B cell (primary cell): ENCODE results near the gene MYORG. TPM values are rescaled to one million over a fixed set of nuclear protein-coding genes. Genes with fewer than 3 reads are reported as not detected.

Experiments used
- ATAC-seq: fragments of 200-7000 bp; cut with Tn5 transposase; one replicate; pipeline ENCODE4 v1.10.0; 2021; ENCODE audit warnings: low read depth, mild to moderate bottlenecking, moderate number of reproducible peaks, moderate library complexity
- CTCF ChIA-PET: fragments of 350-600 bp; sonication (Branson Sonifier 250); formaldehyde crosslinking; loops from one replicate; lab custom pipeline; 2021; ENCODE audit warnings: antibody characterized with exemption, inconsistent platforms; lab: Charles Lee
- POLR2A ChIA-PET: fragments of 350-600 bp; sonication (Branson Sonifier 250); formaldehyde crosslinking; loops from one replicate; lab custom pipeline; 2021; ENCODE audit warnings: antibody characterized with exemption; lab: Charles Lee
- DNase-seq: peaks from one replicate; pipeline ENCODE4 v3.0.0; 2013
- H2AFZ ChIP-seq: 2 replicates; pipeline ENCODE4 v1.6.1; 2012; ENCODE audit warnings: mild to moderate bottlenecking, low read depth, low read length; ENCODE audit not compliant: insufficient read depth, poor library complexity, severe bottlenecking
- H3K27ac ChIP-seq, 2 donors: 1 replicate in 1 of 2; 2 replicates in 1 of 2; pipeline ENCODE4 v1.5.1; 2012 to 2013; ENCODE audit warnings: low read length in 2 of 2, mild to moderate bottlenecking in 2 of 2, moderate library complexity in 1 of 2
- H3K27me3 ChIP-seq, 4 experiments: fragments of 200-600 bp in 1 of 4; sonication (generic) in 1 of 4; replicated peaks in 1 of 4; 1 replicate in 2 of 4; 2 replicates in 2 of 4; pipeline versions ENCODE4 v1.6.1 to v1.7.0; 2013 to 2016; ENCODE audit warnings: low read length in 3 of 4, mild to moderate bottlenecking in 2 of 4, mixed read lengths in 1 of 4, moderate library complexity in 1 of 4; ENCODE audit not compliant: insufficient read depth in 4 of 4, control insufficient read depth in 3 of 4; ENCODE audit errors: control extremely low read depth in 1 of 4
- H3K36me3 ChIP-seq, 2 experiments: replicated peaks in 1 of 2; 1 replicate in 1 of 2; 2 replicates in 1 of 2; pipeline versions ENCODE4 v1.6.1 to v1.7.1; 2013; ENCODE audit warnings: low read length in 1 of 2; ENCODE audit not compliant: insufficient read depth in 2 of 2, control insufficient read depth in 1 of 2; ENCODE audit errors: control extremely low read depth in 1 of 2, extremely low read depth in 1 of 2
- H3K4me1 ChIP-seq, 2 donors: fragments of 200-600 bp in 1 of 2; sonication (generic) in 1 of 2; 1 replicate in 1 of 2; 2 replicates in 1 of 2; pipeline versions ENCODE4 v1.5.1 to v1.6.1; 2013 to 2017; ENCODE audit warnings: low read length in 2 of 2; ENCODE audit not compliant: control insufficient read depth in 2 of 2, insufficient read depth in 2 of 2
- H3K4me2 ChIP-seq: replicated peaks from 2 replicates; pipeline ENCODE3; 2012; ENCODE audit warnings: mild to moderate bottlenecking, low read depth, low read length; ENCODE audit not compliant: poor library complexity, severe bottlenecking
- H3K4me3 ChIP-seq, 5 experiments: fragments of 200-600 bp in 1 of 5; sonication (generic) in 1 of 5; 1 replicate in 3 of 5; 2 replicates in 2 of 5; pipeline versions ENCODE4 v1.5.1 to v1.7.0; 2011 to 2016; ENCODE audit warnings: low read length in 4 of 5, mild to moderate bottlenecking in 4 of 5, low read depth in 2 of 5, control low read depth in 1 of 5, moderate library complexity in 1 of 5; ENCODE audit not compliant: insufficient read depth in 1 of 5; ENCODE audit errors: control extremely low read depth in 1 of 5, extremely low read depth in 1 of 5
- H3K79me2 ChIP-seq: fragments of 200-600 bp; sonication (generic); one replicate; pipeline ENCODE4 v1.6.0; 2016; ENCODE audit warnings: low read length; ENCODE audit not compliant: control insufficient read depth, insufficient read depth
- H3K9ac ChIP-seq: fragments of 200-600 bp; sonication (generic); 2 replicates; pipeline ENCODE4 v1.6.1; 2017; ENCODE audit warnings: mild to moderate bottlenecking, low read length, moderate library complexity
- H3K9me3 ChIP-seq, 3 donors: one replicate each; pipeline versions ENCODE4 v1.6.1 to v1.7.1; 2013; ENCODE audit warnings: low read length in 2 of 3; ENCODE audit not compliant: control insufficient read depth in 2 of 3, insufficient read depth in 1 of 3; ENCODE audit errors: control extremely low read depth in 1 of 3
- H4K20me1 ChIP-seq: 2 replicates; pipeline ENCODE4 v1.6.0; 2012; ENCODE audit warnings: mild to moderate bottlenecking, low read length; ENCODE audit not compliant: insufficient read depth, control insufficient read depth, poor library complexity, severe bottlenecking
- H3K27ac Mint-ChIP-seq: one replicate; pipeline ENCODE4 v1.8.0; 2021; ENCODE audit warnings: mixed read lengths
- H3K27me3 Mint-ChIP-seq: one replicate; pipeline ENCODE4 v1.8.0; 2021; ENCODE audit warnings: mixed read lengths
- H3K4me1 Mint-ChIP-seq: one replicate; pipeline ENCODE4 v1.8.0; 2021; ENCODE audit warnings: mixed read lengths
- H3K4me3 Mint-ChIP-seq: one replicate; pipeline ENCODE4 v1.8.0; 2021; ENCODE audit warnings: mixed read lengths
- H3K9me3 Mint-ChIP-seq: one replicate; pipeline ENCODE4 v1.8.0; 2022; ENCODE audit warnings: mixed read lengths; ENCODE audit not compliant: insufficient read depth
- CTCF ChIP-seq: fragments of 200-600 bp; IDR thresholded peaks from one replicate; pipeline ENCODE4 v1.8.0; 2022; ENCODE audit warnings: antibody characterized with exemption, mild to moderate bottlenecking
- EZH2 ChIP-seq: IDR thresholded peaks from 2 replicates; pipeline ENCODE4 v1.6.1; 2012; ENCODE audit warnings: borderline replicate concordance, low read depth, mild to moderate bottlenecking, moderate library complexity, low read length; ENCODE audit not compliant: insufficient read depth, poor library complexity, severe bottlenecking
- WGBS: methylation state at CpG from one replicate; pipeline ENCODE4 v1.1.5; 2013; ENCODE audit warnings: missing lambda C conversion rate; ENCODE audit not compliant: insufficient coverage; 5-methylcytosine and 5-hydroxymethylcytosine counted together
- intact Hi-C: fragments of 100-400 bp; cut with micrococcal nuclease; formaldehyde crosslinking; loops from one replicate; pipeline ENCODE4 v1.10.0; 2022
- polyA plus RNA-seq: library from polyadenylated mRNA; depleted of rRNA; stranded (reverse); fragments of >200 nt; gene quantifications from 2 replicates; pipeline ENCODE4 v1.2.3, GENCODE V29; 2012
- total RNA-seq, 2 donors: library from RNA; stranded (reverse); fragments of 120-200 nt in 1 of 2; gene quantifications; 1 replicate in 1 of 2; 2 replicates in 1 of 2; pipeline versions ENCODE4 v1.2.3 to v1.2.4, GENCODE V29; 2013 to 2022

Gene MYORG
- total and polyA plus RNA-seq, 2 donors (not counting 1 experiment from before 2014, with no cell fraction given): 0.27 to 0.37 TPM

- ChIA-PET CTCF (interaction anchor here (0.6 to 6.2 kb wide), 4 partner anchors 43 to 266 kb away, joined by 3 to 72 read pairs (median 24); partner anchors contain the start of gene MYORG), POLR2A (interaction anchor here (0.6 to 0.7 kb wide), 2 partner anchors 246 to 349 kb away, joined by 3 read pairs; no protein-coding TSS in a partner anchor)
- Mint-ChIP-seq H3K9me3 (no peaks in the 10 kb centered on the region), H3K27me3 (no peaks in the 10 kb centered on the region), H3K27ac (no peak overlapping the region), H3K4me3 (no peak overlapping the region), H3K4me1 (peaks cover 17% of the 10 kb centered on the region)
- intact Hi-C loops: loop anchor here (5.0 kb wide), 1 partner anchor 257 kb away; no protein-coding TSS in a partner anchor
- no CpG with 5 or more reads among the region's 2 CpGs for WGBS
- H3K4me1 ChIP-seq: peaks cover 6 to 15% of the 10 kb centered on the region in 2 donors
- H3K9me3 ChIP-seq: no peaks in the 10 kb centered on the region
- no peak overlapping the region for H3K4me2 ChIP-seq
- H3K4me3 ChIP-seq: no peak overlapping the region
- H4K20me1 ChIP-seq: peaks cover 8% of the 10 kb centered on the region
- ATAC-seq: no peak
- no peak overlapping the region for H2AFZ ChIP-seq
- peaks cover 0 to 15% of the 10 kb centered on the region in 2 experiments for H3K36me3 ChIP-seq
- TF ChIP-seq CTCF: no peak
- TF ChIP-seq EZH2: no peak
- H3K9ac ChIP-seq: no peak overlapping the region
- peaks cover 42% of the 10 kb centered on the region for H3K79me2 ChIP-seq
- DNase-seq: no peak
- no peak overlapping the region for H3K27ac ChIP-seq
- no peaks in the 10 kb centered on the region for H3K27me3 ChIP-seq
Measured at GRCh38 chr9:34334916-34335315, 41.8 kb downstream of the MYORG start.

- H3K79me2 ChIP-seq: peaks cover 42% of the 10 kb centered on the region
- WGBS: 100% methylated on average over 1 of the region's 1 CpG
Measured at GRCh38 chr9:34334337-34334824, 42.3 kb downstream of the MYORG start.

More at GRCh38 chr9:34334337-34334824, 42.3 kb downstream of the MYORG start:
- intact Hi-C loops: loop anchor here (5.0 kb wide), 1 partner anchor 258 kb away; no protein-coding TSS in a partner anchor
- no peak overlapping the region for H3K4me3 Mint-ChIP-seq
- Histone ChIP-seq H4K20me1 (peaks cover 8% of the 10 kb centered on the region), H3K27ac (no peak overlapping the region), H2AFZ (no peak overlapping the region), H3K4me1 (peaks cover 6 to 17% of the 10 kb centered on the region in 2 donors), H3K27me3 (no peaks in the 10 kb centered on the region), H3K9ac (no peak overlapping the region), H3K9me3 (no peaks in the 10 kb centered on the region), H3K36me3 (peaks cover 0 to 12% of the 10 kb centered on the region in 2 experiments), H3K4me3 (no peak overlapping the region), H3K4me2 (no peak overlapping the region)
- no peak overlapping the region for H3K27ac Mint-ChIP-seq
- peaks cover 19% of the 10 kb centered on the region for H3K4me1 Mint-ChIP-seq
- H3K9me3 Mint-ChIP-seq: no peaks in the 10 kb centered on the region
- ChIA-PET CTCF (interaction anchor here (0.6 to 6.2 kb wide), 5 partner anchors 43 to 515 kb away, joined by 3 to 72 read pairs (median 6); partner anchors contain the start of gene MYORG), POLR2A (interaction anchor here (0.7 kb wide), 1 partner anchor 246 kb away, joined by 3 read pairs; no protein-coding TSS in a partner anchor)
- TF ChIP-seq EZH2: no peak
- TF ChIP-seq CTCF: no peak
- ATAC-seq (no peak), DNase-seq (no peak)
- H3K27me3 Mint-ChIP-seq: no peaks in the 10 kb centered on the region
